Caco-2 (cell line): Measurements from ENCODE around the gene RAD23B. TPM values are rescaled to one million over a fixed set of nuclear protein-coding genes. Genes with fewer than 3 reads are reported as not detected.
A peak's percentile ranks its signal among the peaks of the same experiment; 100 is the strongest.

Source experiments
- BruUV-seq: library from RNA; stranded (reverse); fragments of 400-500 nt; replicated peaks from 2 replicates; lab custom pipeline; 2021; lab: Mats Ljungman, UMichigan
- CTCF ChIA-PET: fragments of 300-600 bp; sonication (Branson Sonifier 250); formaldehyde crosslinking; loops from one replicate; lab custom pipeline; 2022; ENCODE audit warnings: antibody characterized with exemption; lab: Charles Lee
- POLR2A ChIA-PET: fragments of 300-600 bp; sonication (Branson Sonifier 250); formaldehyde crosslinking; loops from one replicate; lab custom pipeline; 2022; ENCODE audit warnings: antibody characterized with exemption; lab: Charles Lee
- DNase-seq, 2 experiments: peaks; one replicate each; pipeline versions ENCODE4 v3.0.0 to v3.0.0-alpha.2; 2020 to 2022
- H3K27me3 ChIP-seq: replicated peaks from 2 replicates; pipeline ENCODE4 v1.6.0; 2011; ENCODE audit warnings: low read length; ENCODE audit not compliant: control insufficient read depth, insufficient read depth
- H3K36me3 ChIP-seq: 2 replicates; pipeline ENCODE4 v1.5.1; 2011; ENCODE audit warnings: low read length; ENCODE audit not compliant: control insufficient read depth, insufficient read depth
- H3K4me1 ChIP-seq: fragments of 250-450 bp; sonication (Bioruptor Pico); 2 replicates; pipeline ENCODE4 v1.5.1; 2020; ENCODE audit warnings: mild to moderate bottlenecking
- H3K4me3 ChIP-seq: 2 replicates; pipeline ENCODE4 v1.5.1; 2011; ENCODE audit warnings: low read depth, mild to moderate bottlenecking, control low read depth, low read length
- H3K9me3 ChIP-seq: fragments of 250-450 bp; sonication (Bioruptor Pico); 2 replicates; pipeline ENCODE4 v1.5.1; 2020; ENCODE audit warnings: mild to moderate bottlenecking, moderate library complexity
- H3K27ac Mint-ChIP-seq: one replicate; pipeline ENCODE4 v1.8.0; 2022; ENCODE audit warnings: mixed read lengths; ENCODE audit not compliant: unreplicated experiment
- H3K27me3 Mint-ChIP-seq: one replicate; pipeline ENCODE4 v1.8.0; 2022; ENCODE audit warnings: mixed read lengths; ENCODE audit not compliant: insufficient read depth, unreplicated experiment
- H3K36me3 Mint-ChIP-seq: one replicate; pipeline ENCODE4 v1.8.0; 2022; ENCODE audit warnings: mild to moderate bottlenecking, mixed read lengths; ENCODE audit not compliant: insufficient read depth, unreplicated experiment
- H3K4me1 Mint-ChIP-seq: one replicate; pipeline ENCODE4 v1.8.0; 2022; ENCODE audit warnings: low read depth, mixed read lengths; ENCODE audit not compliant: unreplicated experiment
- H3K4me3 Mint-ChIP-seq: one replicate; pipeline ENCODE4 v1.8.0; 2022; ENCODE audit warnings: mild to moderate bottlenecking, moderate library complexity, mixed read lengths; ENCODE audit not compliant: unreplicated experiment
- H3K9me3 Mint-ChIP-seq: one replicate; pipeline ENCODE4 v1.8.0; 2022; ENCODE audit warnings: mixed read lengths; ENCODE audit not compliant: unreplicated experiment
- CTCF ChIP-seq, 2 experiments: fragments of 200-600 bp in 1 of 2; IDR thresholded peaks; 1 replicate in 1 of 2; 2 replicates in 1 of 2; pipeline versions ENCODE4 v1.5.1 to v1.8.0; 2011 to 2022; ENCODE audit warnings: antibody characterized with exemption in 1 of 2, control low read depth in 1 of 2, inconsistent platforms in 1 of 2, low read depth in 1 of 2, low read length in 1 of 2, mild to moderate bottlenecking in 1 of 2, moderate library complexity in 1 of 2; ENCODE audit not compliant: insufficient read depth in 1 of 2, severe bottlenecking in 1 of 2, unreplicated experiment in 1 of 2
- intact Hi-C: fragments of 100-400 bp; cut with micrococcal nuclease; formaldehyde crosslinking; loops from one replicate; pipeline ENCODE4 v1.10.0; 2022; ENCODE audit not compliant: unreplicated experiment
- total RNA-seq: library from RNA; stranded (reverse); gene quantifications from 2 replicates; pipeline ENCODE4 v1.2.3, GENCODE V29; 2022

The RAD23B gene
- total RNA-seq, 1 experiment from 2014 or later: 188 TPM

- POLR2A ChIA-PET: interaction anchor here (1.4 kb wide), 1 partner anchor 9 kb away, joined by 4 read pairs; no protein-coding TSS in a partner anchor
- peak overlapping the region; percentile 1 for H3K4me3 Mint-ChIP-seq
- Histone ChIP-seq H3K27me3 (no peaks in the 10 kb centered on the region), H3K9me3 (no peaks in the 10 kb centered on the region), H3K36me3 (no peaks in the 10 kb centered on the region), H3K4me3 (no peak overlapping the region), H3K4me1 (0 out of 2 replicates have a peak, but pooled peaks cover 7% of the 10 kb centered on the region)
- H3K27ac Mint-ChIP-seq: no peak overlapping the region
- intact Hi-C loops: no loop called here
- CTCF ChIA-PET: interaction anchor here (1.0 kb wide), 1 partner anchor 11 kb away, joined by 7 read pairs; no protein-coding TSS in a partner anchor
- H3K4me1 Mint-ChIP-seq: peaks cover 7% of the 10 kb centered on the region
- no peaks in the 10 kb centered on the region for H3K36me3 Mint-ChIP-seq
- TF ChIP-seq CTCF (IDR thresholded peaks at IDR 0.05; ENCODE audit: insufficient read depth in 1 of 2, low read depth in 1 of 2, low read length in 1 of 2, severe bottlenecking in 1 of 2, unreplicated experiment in 1 of 2): no peak
- no peak for DNase-seq
- H3K9me3 Mint-ChIP-seq: no peaks in the 10 kb centered on the region
- no peaks in the 10 kb centered on the region for H3K27me3 Mint-ChIP-seq
- BruUV-seq: no TSS peak
These were observed 22.5 kb upstream of the RAD23B start for GRCh38 chr9:107260437-107261081.

- no peaks in the 10 kb centered on the region for H3K27me3 Mint-ChIP-seq
- no peaks in the 10 kb centered on the region for H3K9me3 Mint-ChIP-seq
- Histone ChIP-seq H3K27me3 (no peaks in the 10 kb centered on the region), H3K4me3 (no peak overlapping the region), H3K9me3 (no peaks in the 10 kb centered on the region), H3K4me1 (0 out of 2 replicates have a peak, but pooled peaks cover 7% of the 10 kb centered on the region), H3K36me3 (no peaks in the 10 kb centered on the region)
- no peak overlapping the region for H3K27ac Mint-ChIP-seq
- H3K4me3 Mint-ChIP-seq: no peak overlapping the region
- BruUV-seq: no TSS peak
- ChIA-PET POLR2A (interaction anchor here (1.4 kb wide), 1 partner anchor 8 kb away, joined by 4 read pairs; no protein-coding TSS in a partner anchor), CTCF (interaction anchor here (1.0 kb wide), 1 partner anchor 12 kb away, joined by 7 read pairs; no protein-coding TSS in a partner anchor)
- DNase-seq: no peak
- intact Hi-C loops: no loop called here
- H3K4me1 Mint-ChIP-seq: peaks cover 7% of the 10 kb centered on the region
- no peak for TF ChIP-seq CTCF (IDR thresholded peaks at IDR 0.05; ENCODE audit: insufficient read depth in 1 of 2, low read depth in 1 of 2, low read length in 1 of 2, severe bottlenecking in 1 of 2, unreplicated experiment in 1 of 2)
- no peaks in the 10 kb centered on the region for H3K36me3 Mint-ChIP-seq
These were observed 22.0 kb upstream of the RAD23B start for GRCh38 chr9:107261106-107261505.

GRCh38 chr9:107263289-107263688 lies 19.8 kb upstream of the RAD23B start:
- BruUV-seq: no TSS peak
- POLR2A ChIA-PET: no interaction called here
- H3K4me1 ChIP-seq: 0 out of 2 replicates have a peak, but pooled peaks cover 7% of the 10 kb centered on the region
- intact Hi-C loops: no loop called here
- TF ChIP-seq CTCF (IDR thresholded peaks at IDR 0.05; ENCODE audit: insufficient read depth in 1 of 2, low read depth in 1 of 2, low read length in 1 of 2, severe bottlenecking in 1 of 2, unreplicated experiment in 1 of 2): no peak
- CTCF ChIA-PET: no interaction called here
- Mint-ChIP-seq H3K36me3 (no peaks in the 10 kb centered on the region), H3K4me3 (no peak overlapping the region), H3K27ac (no peak overlapping the region), H3K9me3 (no peaks in the 10 kb centered on the region), H3K4me1 (peaks cover 7% of the 10 kb centered on the region), H3K27me3 (no peaks in the 10 kb centered on the region)
- H3K4me3 ChIP-seq: no peak overlapping the region
- no peaks in the 10 kb centered on the region for H3K27me3 ChIP-seq
- DNase-seq: no peak
- H3K36me3 ChIP-seq: no peaks in the 10 kb centered on the region
- no peaks in the 10 kb centered on the region for H3K9me3 ChIP-seq
